HG03460 (cell line): ENCODE data around the gene MSRB3.
"Not testable (repeated sequence)": the region's sequence is repeated elsewhere in the genome, so short reads cannot be mapped to it uniquely, and the experiment has no call there.

ENCODE experiments used
- ATAC-seq: cut with Tn5 transposase; IDR thresholded peaks from one replicate; pipeline ENCODE4 v1.9.1; 2021; ENCODE audit not compliant: unreplicated experiment

The MSRB3 gene

DNA sequence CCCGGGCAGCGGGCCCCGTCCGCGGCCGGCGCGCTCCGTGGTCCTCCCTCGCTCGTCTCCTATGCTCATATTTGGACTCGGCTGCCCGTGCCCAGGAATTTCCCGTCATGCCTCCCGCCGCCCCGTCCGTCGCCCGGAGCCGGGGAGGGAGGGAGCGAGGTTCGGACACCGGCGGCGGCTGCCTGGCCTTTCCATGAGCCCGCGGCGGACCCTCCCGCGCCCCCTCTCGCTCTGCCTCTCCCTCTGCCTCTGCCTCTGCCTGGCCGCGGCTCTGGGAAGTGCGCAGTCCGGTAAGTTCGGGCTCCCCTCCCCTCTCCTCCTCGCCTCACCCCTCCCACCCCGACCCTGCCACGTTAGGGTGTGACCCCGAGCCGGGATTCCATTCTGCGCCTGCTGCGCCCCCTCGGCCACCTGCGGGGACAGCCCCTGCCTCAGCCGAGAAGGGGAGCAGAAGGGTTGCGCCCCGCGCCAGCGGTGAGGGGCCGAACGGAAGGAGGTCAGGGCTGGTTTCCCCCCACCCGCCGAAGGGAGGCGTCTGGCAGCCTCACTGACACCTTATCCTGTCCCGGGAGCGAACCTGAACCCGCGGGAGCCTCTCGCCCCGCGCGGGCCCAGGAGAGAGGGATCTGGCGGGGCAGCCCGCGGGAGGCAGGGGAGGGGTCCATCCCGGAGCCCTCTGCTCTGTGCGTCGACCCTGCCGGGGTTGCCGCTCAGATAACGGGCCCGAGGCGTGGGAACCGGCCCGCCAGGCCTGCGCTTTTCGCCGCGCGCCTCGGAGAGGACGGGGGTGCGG lies at the start of gene MSRB3:
Gene MSRB3, plus strand, starts transcription at position 108 of the 793 bp plus-strand sequence. CDS start 29,897 bp downstream, outside the sequence.
- no peak for ATAC-seq

DNA sequence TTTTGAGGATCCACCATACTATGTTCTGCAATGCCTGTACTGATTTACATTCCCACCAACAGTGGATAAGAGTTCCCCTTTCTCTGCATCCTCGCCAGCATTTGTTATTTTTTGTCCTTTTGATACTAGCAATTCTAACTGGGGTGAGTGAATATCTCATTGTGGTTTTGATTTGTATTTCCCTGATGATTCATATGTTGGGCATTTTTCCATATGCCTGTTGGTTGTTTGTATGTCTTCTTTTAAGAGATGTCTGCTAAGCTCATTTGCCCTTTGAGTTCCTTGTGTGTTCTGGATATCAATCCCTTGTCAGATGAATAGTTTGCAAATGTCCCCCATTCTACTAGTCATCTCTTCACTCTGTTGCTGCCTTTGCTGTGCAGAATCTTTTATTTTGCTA lies 49.0 kb upstream of the MSRB3 start:
- ATAC-seq = no peak

DNA sequence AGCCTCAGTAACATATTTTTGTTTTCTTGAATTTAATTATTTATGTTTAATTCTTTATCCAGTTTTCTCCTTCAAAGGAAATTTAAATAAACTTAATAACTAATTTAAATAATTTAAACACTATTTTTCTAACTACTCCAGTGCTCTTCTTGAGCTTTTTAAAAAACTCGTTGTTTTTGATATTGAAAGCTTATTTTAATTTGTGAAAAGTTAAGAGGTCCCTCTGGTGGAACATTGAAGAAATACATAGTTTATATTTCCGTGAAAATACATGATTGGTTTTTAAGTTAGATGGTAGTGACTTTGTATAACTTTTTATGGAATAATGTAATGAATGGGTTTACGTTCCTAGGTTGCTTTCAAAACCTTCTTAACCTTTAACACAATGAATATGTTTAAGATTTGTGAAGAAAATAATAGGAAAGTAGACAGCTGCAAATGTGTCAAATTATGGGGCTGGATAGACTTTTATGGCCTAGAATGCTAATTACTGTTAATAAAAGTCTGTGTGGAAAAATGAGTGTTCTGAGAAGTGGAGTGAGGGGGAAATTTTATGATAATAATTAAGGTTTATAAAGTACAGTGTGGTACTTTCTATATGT lies 45.9 kb upstream of the MSRB3 start:
- ATAC-seq = no peak

DNA sequence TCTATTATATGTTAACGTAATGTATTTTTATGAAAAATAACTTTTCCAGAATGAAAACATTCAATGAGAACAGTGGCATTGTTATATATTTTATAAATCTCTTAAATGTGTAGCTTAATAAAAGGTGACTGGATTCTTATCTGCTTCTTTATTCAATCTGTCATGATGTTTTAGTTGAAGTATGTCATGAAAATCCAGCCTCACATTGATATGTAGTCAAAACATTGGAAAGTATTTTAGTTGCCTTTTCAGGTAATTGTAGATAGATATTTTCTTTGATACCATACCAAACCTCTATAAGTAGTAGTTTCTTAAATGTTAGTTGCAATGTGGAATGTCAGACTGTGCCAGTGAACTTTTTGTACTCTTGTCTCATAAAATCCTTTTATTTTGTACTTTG lies 41.3 kb upstream of the MSRB3 start:
- no peak for ATAC-seq

DNA sequence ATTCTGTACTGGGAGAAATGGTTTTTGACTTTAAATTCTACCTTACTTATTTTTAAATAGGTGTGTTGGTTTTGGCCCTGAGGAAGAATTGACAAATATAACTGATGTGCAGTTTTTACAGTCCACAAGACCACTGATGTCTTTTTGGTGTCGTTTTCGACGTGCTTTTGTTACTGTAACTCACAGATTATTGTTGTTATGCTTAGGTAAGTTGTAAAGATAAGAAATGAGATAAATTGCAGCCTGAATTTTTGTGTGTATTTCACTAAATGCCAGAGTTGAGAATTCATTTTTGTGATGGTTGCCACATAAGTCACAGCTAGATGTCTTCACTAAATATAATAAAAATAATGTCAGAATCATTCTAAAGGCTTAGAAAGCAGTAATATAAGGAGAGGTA lies 39.9 kb upstream of the MSRB3 start:
- no peak for ATAC-seq

DNA sequence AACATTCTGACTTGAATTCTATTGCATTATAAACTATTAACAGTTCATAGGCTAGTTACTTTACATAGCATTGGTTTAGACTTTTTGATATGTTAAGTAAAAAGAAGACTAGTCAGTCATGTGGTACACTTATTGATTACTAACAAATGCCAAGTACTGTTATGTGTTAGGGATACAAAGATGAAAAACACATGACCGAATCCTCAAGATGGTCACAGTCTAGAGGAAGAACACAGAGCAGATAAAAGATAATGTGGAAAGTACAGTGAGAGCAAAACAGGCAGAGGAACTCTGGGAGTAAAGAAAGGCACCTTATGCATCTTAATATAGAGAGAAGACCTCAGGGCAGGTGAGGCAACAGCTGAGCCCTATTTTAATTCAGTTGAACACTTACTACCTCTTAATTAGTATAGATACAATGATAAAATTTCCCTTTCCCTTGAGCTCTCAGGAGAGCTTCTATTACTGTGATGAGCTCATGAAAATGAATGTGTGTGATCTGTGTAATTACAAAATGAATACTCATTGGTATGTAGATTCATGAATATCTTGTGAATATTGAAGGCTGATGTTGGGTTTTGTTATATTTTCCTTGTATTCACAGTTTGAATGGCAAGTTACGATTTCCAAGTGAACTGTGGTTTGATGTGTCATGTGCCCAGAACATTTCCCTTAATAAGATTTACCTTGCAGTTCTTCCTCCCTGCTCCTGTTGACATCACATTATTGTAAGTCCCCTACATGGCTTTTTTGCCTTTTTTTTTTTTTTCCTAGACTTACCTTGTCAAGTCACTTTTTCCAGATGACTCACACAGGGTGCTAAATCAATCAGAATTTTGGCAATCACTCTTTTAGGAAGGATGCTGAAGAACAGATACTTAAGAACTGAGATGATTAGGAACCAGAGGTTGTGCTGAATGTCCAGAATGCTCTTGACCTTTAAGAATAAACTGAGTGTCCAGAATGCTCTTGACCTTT lies 29.5 kb upstream of the MSRB3 start:
- ATAC-seq = no peak

DNA sequence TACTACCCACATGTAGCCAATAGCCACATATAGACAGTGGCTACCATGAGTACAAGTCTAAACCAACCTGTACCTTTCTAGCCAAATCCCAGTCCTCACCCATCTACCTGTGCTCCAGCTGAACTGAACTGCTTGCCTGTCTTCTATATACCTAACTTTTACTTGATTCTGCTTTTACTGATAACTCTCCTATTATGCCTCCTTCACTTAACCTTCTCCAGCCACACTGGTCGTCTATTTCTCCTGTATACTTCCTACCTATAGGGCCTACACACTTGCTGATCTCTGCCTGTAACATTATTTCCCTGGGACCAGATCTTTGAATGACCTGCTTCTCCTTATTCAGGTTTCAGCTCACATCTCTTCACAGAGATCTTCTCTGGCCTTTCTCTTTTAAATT lies 26.0 kb upstream of the MSRB3 start:
- ATAC-seq = no peak

DNA sequence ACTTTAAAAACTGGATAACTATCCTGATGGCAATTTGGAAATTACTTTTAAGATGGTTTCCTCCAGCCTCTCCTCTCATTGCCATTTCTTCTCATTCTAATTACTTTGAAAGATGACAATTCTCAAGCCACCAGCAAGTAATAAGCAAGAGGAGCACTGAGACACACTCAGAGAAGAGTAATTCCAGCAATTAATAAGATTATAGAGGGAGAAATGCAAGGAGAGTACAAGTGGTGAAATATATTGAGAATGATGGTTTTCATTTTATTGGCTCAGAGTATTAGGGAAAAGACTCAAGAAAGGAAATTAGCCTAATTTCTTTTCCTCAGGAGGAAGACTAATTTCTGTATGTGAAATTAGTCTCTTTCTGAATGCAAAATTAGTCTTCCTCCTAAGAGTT lies 20.5 kb upstream of the MSRB3 start:
- ATAC-seq = no peak

DNA sequence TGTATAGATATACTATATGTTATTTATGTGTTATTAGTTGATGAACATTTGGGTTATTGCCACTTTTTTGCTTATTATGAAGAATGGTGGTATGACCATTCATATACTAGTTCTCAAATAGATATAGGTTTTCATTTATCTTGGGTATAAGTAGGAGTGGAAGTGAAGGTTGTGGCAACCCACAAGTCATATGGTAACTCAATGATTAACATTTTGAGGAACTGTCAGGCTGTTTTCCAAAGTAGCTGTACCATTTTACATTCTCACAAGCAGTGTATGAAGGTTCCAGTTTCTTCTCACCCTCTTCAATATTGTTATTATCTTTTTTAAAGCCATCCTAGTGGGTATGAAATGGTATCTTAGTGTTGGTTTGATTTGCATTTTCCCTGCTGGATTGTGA lies 19.0 kb upstream of the MSRB3 start:
- ATAC-seq = peak; percentile 83

DNA sequence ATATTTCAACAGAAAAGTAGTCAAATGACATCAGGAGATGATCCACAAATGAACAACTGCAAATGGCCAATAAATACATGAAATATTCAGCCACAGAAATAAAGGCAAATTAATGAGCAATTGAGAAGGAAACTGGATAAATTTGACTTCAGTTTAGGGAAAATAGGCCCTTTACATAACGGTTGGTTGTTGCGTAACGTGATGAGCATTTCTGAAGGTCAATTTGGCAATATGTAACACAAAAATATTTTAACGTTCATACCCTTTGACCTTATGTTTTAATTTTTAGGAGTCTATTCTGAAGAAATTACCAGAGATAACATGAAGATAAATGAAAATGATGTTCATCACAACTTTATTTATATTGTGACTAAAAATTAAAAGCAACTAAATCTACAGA lies 14.7 kb upstream of the MSRB3 start:
- ATAC-seq = no peak

DNA sequence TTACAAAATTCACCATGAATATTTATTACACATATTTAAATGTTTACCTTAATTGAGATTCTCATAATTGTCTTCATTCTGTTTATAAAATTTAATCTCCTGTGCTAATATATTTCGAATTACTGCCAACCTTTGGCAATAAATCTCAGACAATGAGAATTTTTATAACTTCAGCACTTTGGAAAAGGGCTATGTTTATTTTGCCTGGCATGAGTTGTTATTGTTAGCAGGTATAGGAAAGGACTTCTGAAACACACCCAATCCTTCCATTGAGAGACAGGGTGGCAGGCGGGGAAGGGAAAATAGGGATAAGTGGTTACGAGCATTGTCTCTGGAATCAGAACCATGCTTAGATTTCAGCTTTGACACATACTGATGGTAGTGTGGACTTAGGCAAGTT lies 12.1 kb upstream of the MSRB3 start:
- no peak for ATAC-seq

DNA sequence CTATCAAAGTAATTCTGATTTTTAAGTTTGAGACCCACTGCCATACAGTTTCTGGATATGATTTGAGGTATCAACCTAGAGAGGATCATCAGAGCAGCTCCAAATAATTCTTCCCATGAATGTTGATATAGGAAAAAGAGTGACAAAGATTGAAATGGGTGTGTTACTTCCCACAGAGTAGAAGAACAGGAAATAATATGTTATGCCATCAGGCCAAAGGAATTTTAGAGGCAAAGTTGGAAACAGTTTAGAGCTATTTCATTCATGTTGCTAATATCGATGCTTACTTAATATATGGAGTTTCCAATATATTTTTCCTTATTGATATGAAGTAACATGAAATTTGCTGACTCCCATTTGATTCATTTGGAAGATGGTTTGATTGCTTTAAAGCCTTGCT lies 8.9 kb upstream of the MSRB3 start:
- ATAC-seq = no peak

DNA sequence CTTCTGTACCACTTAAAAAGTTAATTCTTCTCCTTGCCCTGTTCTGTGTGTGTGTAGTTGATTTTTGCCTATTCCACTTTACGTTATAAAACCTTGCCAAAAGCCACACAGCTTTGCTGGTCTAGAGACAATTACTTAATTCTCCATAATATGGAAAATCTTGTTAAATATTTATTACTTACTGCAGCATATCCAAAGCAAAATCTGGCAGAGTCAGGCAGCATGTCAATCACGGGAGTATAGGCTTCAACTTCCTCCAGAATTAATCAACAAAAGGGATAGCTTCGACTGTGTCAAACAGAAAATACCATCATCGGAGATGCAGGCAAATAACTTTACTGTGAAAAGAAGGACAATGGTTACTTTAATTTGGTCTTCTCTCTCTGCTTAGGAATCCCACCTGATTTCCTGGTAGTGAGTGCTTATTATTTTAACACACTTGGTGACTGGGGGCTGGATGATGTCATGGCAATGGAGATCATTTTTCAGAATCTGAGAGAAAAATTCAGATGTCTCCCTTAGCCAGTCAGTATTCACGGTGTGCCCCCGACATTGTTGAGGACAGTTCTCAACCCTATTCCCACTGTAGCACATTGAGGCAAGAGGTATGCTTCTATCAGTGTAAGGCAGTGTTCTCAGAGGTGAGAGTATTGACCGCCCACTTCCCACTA lies 3.7 kb upstream of the MSRB3 start:
- no peak for ATAC-seq

DNA sequence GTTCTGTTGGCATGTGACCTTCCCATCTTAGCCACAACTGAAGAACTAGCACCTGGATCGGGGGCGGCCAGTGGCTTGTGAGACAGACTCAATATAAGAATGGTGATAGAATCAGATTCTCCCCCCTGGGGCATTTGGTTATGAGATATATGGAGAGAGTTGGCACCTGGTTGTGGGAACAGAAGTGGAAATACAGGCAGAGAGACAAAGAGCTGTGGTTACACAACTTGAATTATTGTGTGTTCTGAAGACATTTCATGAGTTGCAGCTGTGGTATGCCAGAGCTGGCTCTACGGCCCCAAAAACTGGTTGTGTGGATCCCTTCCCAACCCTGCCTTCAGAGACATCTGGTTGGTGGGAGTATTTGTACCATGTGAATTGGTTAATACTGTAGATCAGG lies 2.9 kb upstream of the MSRB3 start:
- ATAC-seq = no peak

DNA sequence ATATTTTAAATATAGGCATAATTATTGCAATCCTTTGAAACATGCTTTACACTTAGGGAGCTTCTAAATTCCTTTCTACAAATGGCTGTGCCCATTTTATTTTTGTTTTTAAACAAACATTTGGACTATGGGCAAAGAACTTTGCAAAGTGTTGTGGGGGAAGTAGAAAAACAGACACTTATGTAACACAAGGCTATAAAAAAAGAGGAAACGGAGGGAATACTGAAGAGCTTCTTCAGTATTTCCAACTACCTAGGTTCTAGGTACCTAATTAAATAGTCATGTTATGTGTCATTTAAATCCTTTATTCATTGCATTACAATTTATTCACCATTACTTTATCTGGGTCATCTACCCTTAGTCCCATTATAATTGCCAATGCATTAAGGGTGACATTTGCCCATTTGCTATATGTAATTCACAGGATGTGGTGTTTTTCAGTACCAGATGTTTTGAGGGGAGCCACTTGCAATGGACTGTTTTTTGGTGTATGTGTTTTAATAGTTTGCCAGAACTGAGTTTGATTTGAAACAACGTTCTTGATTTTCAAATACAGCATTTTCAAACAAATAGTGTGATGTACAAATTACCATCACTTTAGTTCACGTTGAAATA lies 1.5 kb upstream of the MSRB3 start:
- ATAC-seq = no peak

DNA sequence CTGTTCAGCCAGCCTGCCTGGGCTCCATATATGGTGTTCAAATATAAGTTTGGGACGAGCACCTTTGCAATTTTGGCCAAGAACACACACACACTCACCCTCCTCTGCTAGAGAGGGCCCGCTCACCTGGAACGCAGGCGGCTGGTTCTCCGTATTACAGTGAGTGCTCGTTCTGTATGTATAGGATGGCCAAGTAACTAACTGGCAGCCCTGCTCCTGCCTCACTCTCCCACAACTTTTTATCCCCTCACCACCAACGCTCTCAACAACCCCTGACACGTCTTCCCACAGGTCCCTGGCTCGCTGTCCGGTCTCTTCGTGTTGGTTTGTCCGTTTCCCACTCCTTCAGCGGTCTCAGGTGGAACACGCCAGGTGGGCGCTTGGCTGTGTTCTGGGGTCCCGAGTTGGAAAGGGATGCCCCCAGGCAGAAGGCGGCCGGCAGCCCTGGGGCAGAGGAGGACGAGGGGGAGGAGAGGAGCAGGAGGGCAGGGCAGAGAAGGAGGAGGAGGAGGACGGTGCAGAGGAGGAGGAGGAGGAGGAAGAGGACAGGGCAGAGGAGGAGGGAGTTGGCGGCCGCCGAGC lies 398 bp upstream of the MSRB3 start:
- no peak for ATAC-seq

DNA sequence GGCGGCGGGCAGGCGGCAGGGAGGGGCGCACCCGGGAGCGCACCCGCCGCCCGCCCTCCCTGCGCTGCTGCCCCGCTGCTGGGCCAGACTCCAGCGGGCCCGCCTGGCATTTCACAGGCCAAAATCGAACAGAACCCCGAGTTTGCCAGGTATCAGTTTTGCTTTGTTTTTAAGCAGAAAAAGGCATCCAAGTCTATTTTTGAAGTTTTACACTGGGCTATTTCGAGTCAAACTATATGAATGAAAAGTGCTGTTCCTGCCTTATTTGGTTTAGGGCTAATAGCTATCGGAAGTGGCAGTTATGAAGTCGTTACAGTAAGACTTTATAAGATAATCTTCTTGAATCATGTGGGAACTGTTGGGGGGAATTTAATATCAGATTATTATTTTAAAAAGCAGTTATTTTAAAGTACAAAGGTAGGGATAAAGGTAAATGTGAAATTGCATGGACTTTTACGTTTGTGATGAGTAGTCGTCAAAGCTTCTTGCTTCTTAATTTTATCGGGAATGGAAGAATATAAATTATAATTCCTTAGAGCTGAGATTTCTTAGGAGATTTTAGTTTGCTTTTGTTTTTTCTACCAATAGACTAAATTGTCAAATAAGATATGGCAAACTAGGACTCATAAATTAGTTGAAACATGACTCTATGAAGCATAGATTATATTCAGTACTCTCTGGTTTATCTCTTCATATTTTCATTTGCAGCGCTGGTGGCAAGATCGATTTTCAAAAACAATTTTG lies 1.1 kb downstream of the MSRB3 start:
- ATAC-seq = no peak

DNA sequence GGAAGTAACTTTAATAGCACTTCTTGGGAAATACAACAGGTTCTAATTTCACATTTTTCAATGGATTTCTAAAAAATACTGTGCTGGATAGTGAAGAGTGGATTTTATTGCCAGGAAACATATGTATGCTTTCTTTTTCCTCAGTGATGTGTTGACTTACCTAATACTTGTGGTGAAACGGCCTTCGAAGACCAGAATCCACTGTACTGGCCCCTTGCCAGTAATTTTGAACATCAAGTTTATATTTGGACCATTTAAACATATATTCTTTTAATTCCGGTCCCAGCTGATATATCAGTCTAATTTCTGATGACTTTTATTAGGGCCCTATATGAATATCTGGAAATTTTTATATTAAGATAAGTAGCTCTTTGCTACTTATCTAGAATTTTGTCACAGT lies 1.8 kb downstream of the MSRB3 start:
- ATAC-seq = no peak

DNA sequence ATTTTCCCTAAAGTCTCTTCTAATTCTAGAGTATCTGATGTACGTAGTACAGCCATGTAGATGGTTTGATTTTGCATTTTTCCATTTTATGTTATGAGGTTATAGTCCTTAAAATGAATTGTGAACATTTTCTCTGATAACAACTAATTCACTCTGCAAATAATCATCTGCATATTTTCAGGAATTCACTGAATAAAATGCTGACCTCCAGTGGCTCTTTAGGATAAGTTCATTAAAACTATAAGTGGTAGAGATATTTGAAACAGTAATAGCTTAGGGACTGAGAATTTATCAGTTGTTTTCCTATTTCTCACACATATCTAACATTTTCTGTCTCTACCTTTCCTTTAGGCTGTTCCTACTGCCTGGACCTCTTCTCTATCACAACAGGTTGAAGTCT lies 4.4 kb downstream of the MSRB3 start:
- no peak for ATAC-seq

DNA sequence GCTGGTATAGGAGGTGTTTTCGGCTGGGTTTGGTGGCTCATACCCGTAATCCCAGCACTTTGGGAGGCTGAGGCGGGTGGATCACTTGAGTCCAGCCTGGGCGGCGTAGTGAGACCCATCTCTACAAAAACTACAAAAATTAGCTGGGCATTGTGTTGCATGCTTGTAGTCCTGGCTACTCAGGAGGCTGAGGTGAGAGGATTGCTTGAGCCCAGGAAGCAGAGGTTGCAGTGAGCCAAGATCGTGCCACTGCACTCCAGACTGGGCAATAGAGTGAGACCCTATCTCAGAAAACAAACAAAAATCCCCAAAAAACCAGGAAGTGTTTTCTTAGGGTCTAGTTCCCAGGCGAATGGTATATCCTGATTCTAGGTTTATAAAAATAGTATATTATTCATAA lies 7.0 kb downstream of the MSRB3 start:
- not testable (repeated sequence) for ATAC-seq
